Common myeloid progenitor, CD34-positive (primary cell): ENCODE results near the gene GAB4.
A peak's percentile ranks its signal among the peaks of the same experiment; 100 is the strongest.

Source experiments
- CTCF ChIA-PET: fragments of 350-600 bp; sonication (Branson Sonifier 250); formaldehyde crosslinking; loops from one replicate; lab custom pipeline; 2021; ENCODE audit warnings: antibody characterized with exemption; lab: Charles Lee
- POLR2A ChIA-PET: fragments of 350-600 bp; sonication (Branson Sonifier 250); formaldehyde crosslinking; loops from one replicate; lab custom pipeline; 2021; ENCODE audit warnings: antibody characterized with exemption; lab: Charles Lee
- DNase-seq, 3 donors: peaks; one replicate each; pipeline versions ENCODE4 v3.0.0 to v3.0.0-alpha.2; 2013
- H3K27ac ChIP-seq, 2 experiments: 1 replicate in 1 of 2; 2 replicates in 1 of 2; pipeline ENCODE4 v1.7.0; 2013; ENCODE audit warnings: inconsistent platforms in 2 of 2, low read length in 2 of 2, mild to moderate bottlenecking in 2 of 2, low read depth in 1 of 2, moderate library complexity in 1 of 2; ENCODE audit not compliant: severe bottlenecking in 2 of 2, insufficient read depth in 1 of 2, poor library complexity in 1 of 2
- H3K27me3 ChIP-seq, 5 experiments: replicated peaks in 2 of 5; 1 replicate in 3 of 5; 2 replicates in 2 of 5; pipeline versions ENCODE4 v1.6.1 to v1.7.0; 2013; ENCODE audit warnings: low read length in 4 of 5, mild to moderate bottlenecking in 2 of 5, moderate library complexity in 2 of 5, inconsistent platforms in 1 of 5; ENCODE audit not compliant: insufficient read depth in 5 of 5, control insufficient read depth in 4 of 5
- H3K36me3 ChIP-seq, 4 experiments: 1 replicate in 2 of 4; 2 replicates in 2 of 4; pipeline versions ENCODE4 v1.6.1 to v1.7.0; 2013; ENCODE audit warnings: low read length in 3 of 4, control low read depth in 1 of 4, mild to moderate bottlenecking in 1 of 4; ENCODE audit not compliant: control insufficient read depth in 4 of 4, insufficient read depth in 4 of 4
- H3K4me1 ChIP-seq, 4 experiments: 1 replicate in 3 of 4; 2 replicates in 1 of 4; pipeline versions ENCODE4 v1.6.1 to v1.7.1; 2013; ENCODE audit warnings: low read length in 3 of 4, mild to moderate bottlenecking in 3 of 4, control low read depth in 1 of 4, inconsistent platforms in 1 of 4, moderate library complexity in 1 of 4; ENCODE audit not compliant: control insufficient read depth in 4 of 4, insufficient read depth in 4 of 4; ENCODE audit errors: control extremely low read depth in 1 of 4
- H3K4me3 ChIP-seq, 7 experiments: 1 replicate in 4 of 7; 2 replicates in 3 of 7; pipeline versions ENCODE4 v1.5.1 to v1.7.0; 2013; ENCODE audit warnings: mild to moderate bottlenecking in 7 of 7, low read length in 6 of 7, moderate library complexity in 6 of 7, inconsistent platforms in 2 of 7, low read depth in 2 of 7, control low read depth in 1 of 7; ENCODE audit not compliant: insufficient read depth in 4 of 7, control insufficient read depth in 1 of 7; ENCODE audit errors: extremely low read depth in 1 of 7
- H3K9me3 ChIP-seq, 5 experiments: 1 replicate in 4 of 5; 2 replicates in 1 of 5; pipeline versions ENCODE4 v1.6.1 to v1.7.1; 2013; ENCODE audit warnings: low read length in 4 of 5, mild to moderate bottlenecking in 2 of 5, inconsistent platforms in 1 of 5, low read depth in 1 of 5, moderate library complexity in 1 of 5; ENCODE audit not compliant: control insufficient read depth in 4 of 5, insufficient read depth in 2 of 5; ENCODE audit errors: control extremely low read depth in 1 of 5
- WGBS: methylation state at CpG from one replicate; pipeline ENCODE4 v1.1.5; 2013; ENCODE audit not compliant: insufficient coverage; 5-methylcytosine and 5-hydroxymethylcytosine counted together

GAB4 gene

DNA sequence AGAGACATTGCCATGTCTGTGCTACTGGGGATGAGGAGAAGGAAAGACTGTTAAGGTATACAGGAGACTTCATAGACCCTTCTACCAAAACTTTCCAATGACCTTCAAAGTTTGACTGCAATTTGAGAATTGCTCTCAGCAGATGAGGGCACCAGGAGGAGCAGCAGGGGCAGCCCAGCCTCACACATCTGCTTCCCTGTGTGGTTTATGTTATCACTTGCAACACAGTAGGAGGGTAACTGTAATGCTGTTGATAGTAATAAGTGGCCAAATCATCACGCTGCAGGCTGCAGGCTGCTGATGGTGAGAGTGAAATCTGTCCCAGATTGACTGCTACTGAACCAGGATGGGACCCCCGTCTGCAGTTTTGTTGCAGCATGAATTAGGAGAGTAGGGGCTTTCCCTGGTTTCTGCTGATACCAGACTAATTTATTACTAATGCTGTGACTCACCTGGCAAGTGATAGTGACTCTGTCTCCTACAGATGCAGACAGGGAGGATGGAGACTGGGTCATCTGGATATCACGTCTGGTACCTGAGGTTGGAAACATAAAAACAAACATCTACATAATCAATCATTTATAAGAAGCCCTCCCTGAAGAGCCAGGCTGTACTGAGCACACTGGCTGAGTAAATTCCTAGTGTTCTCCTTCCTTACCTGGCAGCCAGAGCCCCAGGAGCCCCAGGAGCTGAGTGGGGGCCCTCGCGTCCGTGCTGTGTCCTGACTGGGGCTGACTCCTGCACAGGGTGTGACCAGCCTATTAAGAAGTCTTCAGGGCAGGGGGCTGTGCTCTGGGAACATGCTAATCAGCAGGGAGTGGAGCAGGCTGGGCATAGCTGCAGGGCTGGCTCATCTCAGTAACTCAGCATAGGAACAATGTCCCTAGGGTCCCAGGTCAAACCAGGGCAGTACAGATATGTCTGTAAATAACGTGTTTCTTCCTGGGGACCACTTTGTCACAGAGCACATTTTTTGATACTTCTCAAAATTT lies 74.4 kb downstream of the GAB4 start:
- no peak overlapping the region for H3K4me3 ChIP-seq
- WGBS, result 66% methylated on average over 4 of the region's 7 CpGs
- ChIA-PET CTCF (no interaction called here), POLR2A (no interaction called here)
- H3K27ac ChIP-seq, result no peak overlapping the region
- DNase-seq, result peak in 2 of 3 donors; percentile 23 to 34
- H3K4me1 ChIP-seq, result no peaks in the 10 kb centered on the region
- H3K27me3 ChIP-seq, result peaks cover 0 to 3% (median 0%) of the 10 kb centered on the region in 5 experiments
- H3K36me3 ChIP-seq, result no peaks in the 10 kb centered on the region
- H3K9me3 ChIP-seq, result no peaks in the 10 kb centered on the region

DNA sequence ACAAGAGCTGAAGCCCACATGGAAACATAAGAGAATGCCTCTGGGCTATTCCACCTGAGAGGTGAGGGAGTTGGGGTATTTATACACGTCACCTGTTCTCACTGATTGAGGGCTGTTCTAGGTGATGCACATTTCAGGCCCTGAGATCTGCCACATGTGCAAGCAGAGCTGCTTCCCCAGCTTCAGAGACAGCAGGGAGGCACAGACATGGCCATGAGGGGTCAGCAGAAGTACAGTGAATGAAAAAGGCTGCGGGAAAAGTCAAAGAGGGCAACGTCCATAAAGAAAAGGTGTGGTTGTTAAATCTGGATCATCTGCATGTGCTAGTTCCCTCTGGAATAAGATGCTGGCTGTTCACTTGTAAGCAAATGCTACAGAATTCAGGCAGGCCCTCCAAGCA lies 75.4 kb downstream of the GAB4 start:
- H3K4me1 ChIP-seq, result no peaks in the 10 kb centered on the region
- peaks cover 0 to 3% (median 0%) of the 10 kb centered on the region in 5 experiments for H3K27me3 ChIP-seq
- no peak for DNase-seq
- H3K9me3 ChIP-seq, result no peaks in the 10 kb centered on the region
- POLR2A ChIA-PET, result no interaction called here
- H3K27ac ChIP-seq, result no peak overlapping the region
- no peaks in the 10 kb centered on the region for H3K36me3 ChIP-seq
- CTCF ChIA-PET, result interaction anchor here (1.1 to 1.5 kb wide), 2 partner anchors 16 to 126 kb away, joined by 3 to 4 read pairs; no protein-coding TSS in a partner anchor
- no peak overlapping the region for H3K4me3 ChIP-seq
- 74% methylated on average over 3 of the region's 3 CpGs for WGBS

DNA sequence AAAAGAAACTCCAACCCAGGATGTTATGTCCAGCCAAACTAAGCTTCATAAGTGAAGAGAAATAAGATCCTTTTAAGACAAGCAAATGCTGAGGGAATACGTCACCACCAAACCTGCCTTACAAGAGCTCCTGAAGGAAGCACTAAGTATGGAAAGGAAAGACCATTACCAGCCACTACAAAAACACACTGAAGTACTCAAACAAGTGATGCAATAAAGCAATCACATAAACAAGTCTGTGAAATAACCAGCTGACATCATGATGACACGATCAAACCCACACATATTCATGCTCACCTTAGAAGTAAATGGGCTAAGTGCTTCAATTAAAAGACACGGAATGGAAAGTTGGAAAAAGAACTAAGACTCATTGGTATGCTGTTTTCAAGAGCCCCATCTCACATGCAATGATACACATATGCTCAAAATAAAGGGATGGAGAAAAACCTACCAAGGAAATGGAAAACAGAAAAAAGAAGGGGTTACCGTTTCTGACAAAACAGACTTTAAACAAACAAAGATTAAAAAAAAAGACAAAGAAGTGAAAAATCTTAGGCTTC lies 82.5 kb downstream of the GAB4 start:
- DNase-seq, result no peak
- 100% methylated on average over 1 of the region's 4 CpGs for WGBS
- CTCF ChIA-PET, result interaction anchor here (3.1 kb wide), 1 partner anchor 133 kb away, joined by 11 read pairs; no protein-coding TSS in a partner anchor
- Histone ChIP-seq H3K27ac (no peak overlapping the region), H3K27me3 (peaks cover 0 to under 1% (median 0%) of the 10 kb centered on the region in 5 experiments), H3K9me3 (peaks cover 0 to 3% (median 0%) of the 10 kb centered on the region in 5 experiments), H3K36me3 (no peaks in the 10 kb centered on the region), H3K4me1 (peaks cover 0 to 10% (median 8%) of the 10 kb centered on the region in 4 experiments), H3K4me3 (no peak overlapping the region)
- POLR2A ChIA-PET, result interaction anchor here (0.9 kb wide), 1 partner anchor 587 kb away, joined by 3 read pairs; no protein-coding TSS in a partner anchor

DNA sequence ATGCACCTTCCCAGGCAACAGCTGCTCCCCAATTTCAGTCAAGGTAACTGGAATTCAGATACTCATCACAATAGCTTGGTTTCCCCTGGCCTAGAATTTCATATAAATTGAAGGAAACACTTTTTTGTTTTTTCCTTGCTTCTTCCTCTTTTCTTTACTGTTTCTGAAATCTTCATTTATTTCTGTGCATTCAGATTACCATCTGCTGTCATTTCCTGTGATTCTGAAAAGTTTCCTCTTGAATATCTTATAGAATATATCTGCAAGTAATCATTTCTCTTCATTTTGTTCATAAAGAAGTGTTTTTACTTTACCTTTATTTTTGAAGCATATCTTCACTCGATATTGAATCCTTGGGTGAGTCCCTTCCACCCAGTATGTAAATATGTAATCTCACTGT lies 85.3 kb downstream of the GAB4 start:
- Histone ChIP-seq H3K4me3 (no peak overlapping the region), H3K27ac (no peak overlapping the region), H3K36me3 (no peaks in the 10 kb centered on the region), H3K27me3 (no peaks in the 10 kb centered on the region), H3K4me1 (peaks cover 0 to 10% (median 8%) of the 10 kb centered on the region in 4 experiments), H3K9me3 (peaks cover 0 to 3% (median 0%) of the 10 kb centered on the region in 5 experiments)
- ChIA-PET CTCF (no interaction called here), POLR2A (no interaction called here)
- WGBS, result no CpG with 5 or more reads among the region's 1 CpG
- DNase-seq, result peak in 2 of 3 donors; percentile 38 to 65

DNA sequence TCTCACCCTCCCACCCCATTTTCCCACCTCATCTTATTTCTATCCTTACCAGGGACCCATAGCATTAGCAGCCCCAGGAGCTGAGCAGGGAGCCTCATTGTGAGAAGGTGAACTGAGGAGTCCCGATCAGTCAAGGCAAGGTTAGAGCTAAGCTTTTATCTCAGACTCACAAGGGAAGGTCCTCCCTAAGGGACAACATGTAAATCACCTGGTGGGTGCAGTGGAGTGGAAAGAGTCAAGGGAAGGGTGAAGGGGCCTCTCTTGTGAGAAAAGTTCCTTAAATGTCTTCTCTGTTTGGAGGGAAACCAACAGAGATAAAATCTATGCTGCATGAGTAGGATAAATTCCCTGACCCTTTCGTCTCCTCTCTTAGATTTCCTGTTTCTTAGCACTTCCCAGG lies 85.9 kb downstream of the GAB4 start:
- no peaks in the 10 kb centered on the region for H3K27me3 ChIP-seq
- H3K27ac ChIP-seq, result no peak overlapping the region
- H3K36me3 ChIP-seq, result no peaks in the 10 kb centered on the region
- 20% methylated on average over 1 of the region's 2 CpGs for WGBS
- peak in 1 of 3 donors; percentile 9 for DNase-seq
- POLR2A ChIA-PET, result no interaction called here
- CTCF ChIA-PET, result no interaction called here
- peaks cover 0 to 3% (median 0%) of the 10 kb centered on the region in 5 experiments for H3K9me3 ChIP-seq
- H3K4me1 ChIP-seq, result peaks cover 0 to 16% (median 10%) of the 10 kb centered on the region in 4 experiments
- H3K4me3 ChIP-seq, result no peak overlapping the region

DNA sequence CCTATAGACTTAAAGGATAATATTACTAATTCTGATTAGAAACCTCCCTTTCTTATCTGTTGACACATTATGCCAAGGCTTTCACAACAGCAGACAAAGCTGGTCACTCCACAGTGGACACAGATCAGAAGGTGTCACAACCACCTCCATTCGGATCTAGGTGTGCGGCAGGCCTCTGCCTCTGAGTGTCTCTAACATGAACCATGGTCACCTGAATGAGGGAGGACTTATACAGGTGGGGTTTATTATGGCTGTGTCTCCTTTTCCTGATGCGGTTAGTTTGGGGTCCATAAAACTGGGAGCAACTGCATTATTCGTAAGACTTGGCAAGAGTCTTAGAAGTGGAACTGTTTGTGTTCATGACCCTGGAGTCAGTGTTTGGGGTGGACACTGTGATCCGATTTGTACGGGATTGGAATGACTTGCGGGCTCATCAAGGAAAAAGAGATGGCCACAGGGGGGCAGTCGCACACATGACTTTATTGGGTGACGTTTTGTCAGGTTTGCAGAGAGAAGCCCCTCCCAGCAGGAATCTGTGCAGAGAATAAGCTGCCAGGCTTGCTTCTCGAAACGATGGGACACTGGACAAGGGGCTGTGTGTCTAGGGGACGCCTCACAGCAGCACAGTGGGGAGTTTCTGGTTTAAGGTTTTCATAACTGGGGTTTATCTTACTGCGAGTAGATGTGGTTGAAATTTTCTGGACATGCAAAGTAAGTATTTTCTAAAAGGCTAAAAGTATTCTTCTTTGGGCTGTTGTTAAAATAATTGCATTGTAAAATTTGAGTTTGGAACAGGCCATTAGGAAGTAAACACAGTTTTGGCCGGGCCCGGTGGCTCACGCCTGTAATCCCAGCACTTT lies 90.6 kb downstream of the GAB4 start:
- Histone ChIP-seq H3K4me1 (peaks cover 5 to 28% (median 22%) of the 10 kb centered on the region in 4 experiments), H3K4me3 (no peak overlapping the region), H3K27me3 (peaks cover 0 to 2% (median 0%) of the 10 kb centered on the region in 5 experiments), H3K9me3 (no peaks in the 10 kb centered on the region), H3K27ac (no peak overlapping the region), H3K36me3 (no peaks in the 10 kb centered on the region)
- POLR2A ChIA-PET, result no interaction called here
- 38% methylated on average over 15 of the region's 16 CpGs for WGBS
- CTCF ChIA-PET, result interaction anchor here (0.8 to 3.5 kb wide), 10 partner anchors 10 to 477 kb away, joined by 3 to 35 read pairs (median 4); no protein-coding TSS in a partner anchor
- DNase-seq, result peak; percentile 63 to 78 (median 73)
